ENCODE data around the gene FCRL5. TPM values are rescaled to one million over a fixed set of nuclear protein-coding genes. Genes with fewer than 3 reads are reported as not detected.

Gene FCRL5
- total RNA-seq, 4 donors from 2014 or later: not detected

DNA sequence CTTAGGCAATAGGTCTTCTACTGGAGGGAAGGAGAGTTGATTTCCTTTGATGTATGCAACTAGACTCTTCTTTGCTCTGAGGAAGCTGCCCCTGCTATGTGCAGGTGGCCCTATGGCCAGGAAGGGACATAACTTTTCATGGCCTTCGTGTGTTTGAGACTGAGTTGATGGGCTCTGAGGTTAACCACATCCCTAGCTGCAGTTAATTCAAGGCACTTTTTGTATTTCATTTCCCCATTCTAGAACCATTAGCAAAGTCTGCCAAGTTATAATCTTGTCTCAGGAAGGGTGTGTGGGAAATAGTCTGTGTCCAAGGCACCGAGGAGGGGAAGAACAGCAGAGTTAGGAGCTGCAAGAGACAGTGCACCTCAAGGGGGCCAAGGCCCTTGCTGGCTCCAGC is 43.0 kb upstream of the FCRL5 start:
- H3K9me3 ChIP-seq: no peaks in the 10 kb centered on the region
- no peak overlapping the region for H3K4me3 ChIP-seq
- DNase-seq (ENCODE audit: low spot score in 2 of 2): no peak
- H3K27ac ChIP-seq: no peak overlapping the region
- peaks cover 3% of the 10 kb centered on the region for H3K27me3 ChIP-seq
- no peaks in the 10 kb centered on the region for H3K4me1 ChIP-seq
- H3K36me3 ChIP-seq: no peaks in the 10 kb centered on the region
- TF ChIP-seq POLR2A (IDR thresholded peaks at IDR 0.05) (no peak), EP300 (IDR thresholded peaks at IDR 0.05) (no peak), POLR2AphosphoS5 (IDR thresholded peaks at IDR 0.05) (no peak)
- TF ChIP-seq, protein P1, sequence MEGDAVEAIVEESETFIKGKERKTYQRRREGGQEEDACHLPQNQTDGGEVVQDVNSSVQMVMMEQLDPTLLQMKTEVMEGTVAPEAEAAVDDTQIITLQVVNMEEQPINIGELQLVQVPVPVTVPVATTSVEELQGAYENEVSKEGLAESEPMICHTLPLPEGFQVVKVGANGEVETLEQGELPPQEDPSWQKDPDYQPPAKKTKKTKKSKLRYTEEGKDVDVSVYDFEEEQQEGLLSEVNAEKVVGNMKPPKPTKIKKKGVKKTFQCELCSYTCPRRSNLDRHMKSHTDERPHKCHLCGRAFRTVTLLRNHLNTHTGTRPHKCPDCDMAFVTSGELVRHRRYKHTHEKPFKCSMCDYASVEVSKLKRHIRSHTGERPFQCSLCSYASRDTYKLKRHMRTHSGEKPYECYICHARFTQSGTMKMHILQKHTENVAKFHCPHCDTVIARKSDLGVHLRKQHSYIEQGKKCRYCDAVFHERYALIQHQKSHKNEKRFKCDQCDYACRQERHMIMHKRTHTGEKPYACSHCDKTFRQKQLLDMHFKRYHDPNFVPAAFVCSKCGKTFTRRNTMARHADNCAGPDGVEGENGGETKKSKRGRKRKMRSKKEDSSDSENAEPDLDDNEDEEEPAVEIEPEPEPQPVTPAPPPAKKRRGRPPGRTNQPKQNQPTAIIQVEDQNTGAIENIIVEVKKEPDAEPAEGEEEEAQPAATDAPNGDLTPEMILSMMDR (IDR thresholded peaks at IDR 0.05): no peak
- 49% methylated on average over 2 of the region's 2 CpGs for WGBS

DNA sequence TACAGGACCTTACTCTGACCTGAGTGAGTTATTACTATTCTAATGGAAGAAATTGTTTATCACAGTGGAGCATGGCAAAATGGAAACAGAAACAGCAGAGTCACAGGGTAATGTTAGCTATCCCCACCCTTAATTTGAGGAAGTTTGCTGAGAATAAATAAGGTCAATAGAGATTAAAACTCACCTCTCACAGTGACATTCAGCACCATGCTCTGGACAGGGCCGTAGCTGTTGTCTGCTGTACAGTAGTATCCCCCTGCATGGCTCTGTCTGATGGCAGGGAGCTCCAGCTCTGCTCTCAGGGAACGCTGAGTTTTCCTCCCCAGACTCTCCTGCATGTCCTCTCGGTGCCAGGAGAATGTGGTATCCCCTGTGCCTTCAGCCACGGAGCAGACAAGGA is 33.7 kb upstream of the FCRL5 start:
- Histone ChIP-seq H3K4me3 (no peak overlapping the region), H3K4me1 (no peaks in the 10 kb centered on the region), H3K27me3 (peaks cover 20% of the 10 kb centered on the region), H3K27ac (no peak overlapping the region), H3K36me3 (no peaks in the 10 kb centered on the region), H3K9me3 (no peaks in the 10 kb centered on the region)
- TF ChIP-seq POLR2AphosphoS5 (IDR thresholded peaks at IDR 0.05) (no peak), EP300 (IDR thresholded peaks at IDR 0.05) (no peak), POLR2A (IDR thresholded peaks at IDR 0.05) (no peak)
- TF ChIP-seq, protein P1 (IDR thresholded peaks at IDR 0.05): no peak
- DNase-seq (ENCODE audit: low spot score in 2 of 2): no peak
- 60% methylated on average over 3 of the region's 4 CpGs for WGBS

DNA sequence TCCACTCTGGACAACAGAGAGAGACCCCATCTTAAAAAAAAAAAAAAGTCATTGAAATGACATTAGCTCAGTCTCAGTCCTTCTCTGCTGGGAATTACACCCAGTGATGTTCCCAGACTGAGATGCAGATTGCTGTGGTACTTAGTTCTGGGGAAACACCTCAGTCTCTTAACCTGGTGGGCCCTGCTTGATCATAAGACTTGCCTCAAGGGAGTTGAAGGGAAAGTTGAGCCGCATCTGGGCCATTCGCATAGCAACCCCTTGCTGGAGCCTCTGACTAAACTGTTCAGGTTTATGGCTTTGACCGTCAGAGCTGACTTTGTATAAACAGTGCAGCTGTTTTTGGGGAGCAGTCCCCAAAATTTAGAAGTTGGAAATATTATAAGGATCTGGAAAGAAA is 32.2 kb upstream of the FCRL5 start:
- Histone ChIP-seq H3K9me3 (no peaks in the 10 kb centered on the region), H3K4me1 (no peaks in the 10 kb centered on the region), H3K27ac (no peak overlapping the region), H3K4me3 (no peak overlapping the region), H3K27me3 (peaks cover 19% of the 10 kb centered on the region), H3K36me3 (no peaks in the 10 kb centered on the region)
- TF ChIP-seq EP300 (IDR thresholded peaks at IDR 0.05): no peak
- WGBS: 70% methylated on average over 3 of the region's 3 CpGs
- DNase-seq (ENCODE audit: low spot score in 2 of 2): no peak

DNA sequence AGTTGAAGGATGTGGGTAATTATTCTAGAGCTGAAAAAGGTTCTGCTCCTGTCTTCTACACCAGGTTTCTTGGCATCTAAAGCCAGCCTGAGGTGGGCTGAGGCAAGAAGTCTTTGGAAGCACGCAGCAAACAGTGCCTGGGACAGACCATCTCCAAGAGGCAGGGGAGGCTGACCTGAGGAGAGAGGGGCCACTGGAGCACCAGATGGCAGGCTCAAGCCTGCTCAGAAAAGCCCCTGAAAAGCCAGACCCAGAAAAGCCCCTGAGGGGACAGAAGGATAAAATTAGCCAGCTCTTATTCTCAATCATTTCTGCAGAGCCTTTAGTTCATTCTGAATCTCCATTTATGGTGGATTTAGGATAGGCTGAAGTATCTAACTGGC is 28.5 kb upstream of the FCRL5 start:
- H3K27me3 ChIP-seq: peaks cover 3% of the 10 kb centered on the region

DNA sequence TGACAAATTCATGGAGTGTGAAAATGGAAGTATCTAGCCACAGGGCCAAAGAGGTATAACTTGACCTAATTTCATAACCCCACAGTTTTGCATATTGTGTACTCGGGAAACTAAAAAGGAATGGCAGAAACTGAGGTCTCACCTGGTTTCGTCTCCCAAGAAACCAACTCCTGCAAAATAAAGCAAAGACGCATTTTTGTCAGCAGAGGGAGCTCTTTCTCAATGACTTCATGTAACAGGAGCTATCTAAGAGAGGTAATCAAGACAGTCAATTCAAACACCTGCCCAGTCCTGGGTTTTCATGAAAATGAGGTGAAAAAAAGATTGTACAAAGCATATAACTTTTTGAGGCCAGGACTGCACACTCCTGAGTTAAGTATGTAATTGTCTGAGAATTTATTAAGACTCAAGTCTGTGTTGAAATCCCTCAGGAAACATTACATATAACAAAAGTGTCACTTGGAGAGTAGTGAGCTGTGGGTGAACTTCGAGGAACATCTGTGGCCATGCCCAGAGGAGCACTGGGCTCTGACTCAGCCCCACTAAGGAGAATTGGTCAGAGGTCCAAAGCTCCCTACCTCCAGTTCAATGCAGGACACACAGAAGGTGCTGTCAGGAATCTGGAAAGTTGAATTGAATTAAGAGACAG is 28.0 kb upstream of the FCRL5 start:
- H3K27ac ChIP-seq: no peak overlapping the region
- no peak overlapping the region for H3K4me3 ChIP-seq
- no peaks in the 10 kb centered on the region for H3K4me1 ChIP-seq
- no peaks in the 10 kb centered on the region for H3K9me3 ChIP-seq
- TF ChIP-seq POLR2A (IDR thresholded peaks at IDR 0.05) (no peak), EP300 (IDR thresholded peaks at IDR 0.05) (no peak), POLR2AphosphoS5 (IDR thresholded peaks at IDR 0.05) (no peak)
- TF ChIP-seq, protein P1 (IDR thresholded peaks at IDR 0.05): peak; percentile 29 to 49
- peaks cover 3% of the 10 kb centered on the region for H3K27me3 ChIP-seq
- DNase-seq (ENCODE audit: low spot score in 2 of 2): no peak
- H3K36me3 ChIP-seq: no peaks in the 10 kb centered on the region
- 10% methylated on average over 4 of the region's 4 CpGs for WGBS

More for the DNA sequence above, 28.5 kb upstream of the FCRL5 start:
- no peak overlapping the region for H3K4me3 ChIP-seq
- H3K9me3 ChIP-seq: no peaks in the 10 kb centered on the region
- TF ChIP-seq EP300 (IDR thresholded peaks at IDR 0.05) (no peak), POLR2A (IDR thresholded peaks at IDR 0.05) (no peak), POLR2AphosphoS5 (IDR thresholded peaks at IDR 0.05) (no peak)
- TF ChIP-seq, protein P1 (IDR thresholded peaks at IDR 0.05): no peak
- no peak overlapping the region for H3K27ac ChIP-seq
- WGBS: 63% methylated on average over 1 of the region's 1 CpG
- H3K36me3 ChIP-seq: no peaks in the 10 kb centered on the region
- no peak for DNase-seq (ENCODE audit: low spot score in 2 of 2)
- H3K4me1 ChIP-seq: no peaks in the 10 kb centered on the region

DNA sequence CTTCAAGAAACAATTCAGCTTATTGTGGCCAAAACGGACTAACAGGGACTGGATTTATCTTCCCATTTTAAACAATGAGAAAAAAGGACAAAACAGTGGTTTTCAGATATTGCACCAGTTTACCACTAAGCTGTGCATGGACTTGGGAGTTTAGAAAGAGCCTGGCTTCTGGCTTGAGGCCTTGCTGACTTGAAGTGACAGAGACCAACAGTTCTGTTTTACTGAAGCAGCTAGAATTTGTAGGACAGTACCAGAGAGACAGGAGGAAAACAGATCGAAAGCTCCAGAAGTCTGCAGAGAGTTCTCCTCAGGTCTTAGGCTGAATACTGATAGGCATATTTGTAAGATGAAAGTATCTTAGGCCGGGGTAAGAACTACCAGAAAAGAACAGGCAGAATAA is 25.1 kb upstream of the FCRL5 start:
- WGBS: 75% methylated on average over 3 of the region's 3 CpGs

More for the DNA sequence above, 25.1 kb upstream of the FCRL5 start:
- no peak for TF ChIP-seq POLR2A (IDR thresholded peaks at IDR 0.05)
- TF ChIP-seq EP300 (IDR thresholded peaks at IDR 0.05): no peak
- TF ChIP-seq, protein P1 (IDR thresholded peaks at IDR 0.05): no peak
- TF ChIP-seq POLR2AphosphoS5 (IDR thresholded peaks at IDR 0.05): no peak
- Histone ChIP-seq H3K27me3 (no peaks in the 10 kb centered on the region), H3K4me3 (no peak overlapping the region), H3K4me1 (no peaks in the 10 kb centered on the region), H3K9me3 (no peaks in the 10 kb centered on the region), H3K27ac (no peak overlapping the region), H3K36me3 (no peaks in the 10 kb centered on the region)
- no peak for DNase-seq (ENCODE audit: low spot score in 2 of 2)
